HepG2 (cell line): Measurements from ENCODE around the gene KIF6. TPM values are rescaled to one million over a fixed set of nuclear protein-coding genes. Genes with fewer than 3 reads are reported as not detected.

ENCODE experiments used
- ATAC-seq: fragments of 200-7000 bp; cut with Tn5 transposase; 3 replicates; pipeline ENCODE4 v1.9.1; 2020; ENCODE audit warnings: mild to moderate bottlenecking, moderate library complexity
- BruUV-seq: library from RNA; stranded (reverse); fragments of 400-500 nt; replicated peaks from 2 replicates; lab custom pipeline; 2021; lab: Mats Ljungman, UMichigan
- CTCF ChIA-PET: fragments of 300-600 bp; formaldehyde crosslinking; extraction: SDS; loops from one replicate; lab custom pipeline; 2021; ENCODE audit warnings: low total read pairs, inconsistent platforms, low intra/inter-chr PET ratio; lab: Yijun Ruan, JAX
- POLR2A ChIA-PET: fragments of 350-600 bp; sonication (Branson Sonifier 250); formaldehyde crosslinking; loops from one replicate; lab custom pipeline; 2020; ENCODE audit warnings: antibody characterized with exemption, inconsistent platforms; lab: Yijun Ruan, JAX
- DNase-seq: peaks from one replicate; pipeline ENCODE4 v3.0.0-alpha.2; 2015; ENCODE audit warnings: low spot score
- FAIRE-seq: peaks from 3 replicates; lab custom pipeline; 2011; peaks lifted over from hg19 to GRCh38; lab: Jason Lieb, UNC
- H2AFZ ChIP-seq: one replicate; pipeline ENCODE4 v1.6.1; 2011; ENCODE audit warnings: low read length, inconsistent platforms
- H3K27ac ChIP-seq: fragments of 300-600 bp; 3 replicates; pipeline ENCODE4 v1.8.0; 2011; ENCODE audit warnings: mixed run types, mild to moderate bottlenecking, mixed read lengths, low read length, inconsistent platforms; ENCODE audit not compliant: insufficient read depth; ENCODE audit errors: extremely low read length
- H3K27me3 ChIP-seq, 2 experiments: fragments of 200-600 bp in 1 of 2; 2 replicates in 1 of 2; 3 replicates in 1 of 2; pipeline versions ENCODE4 v1.6.0 to v1.8.0; 2011; ENCODE audit warnings: low read length in 2 of 2, mild to moderate bottlenecking in 2 of 2, moderate library complexity in 2 of 2, inconsistent platforms in 1 of 2; ENCODE audit not compliant: insufficient read depth in 2 of 2, control insufficient read depth in 1 of 2
- H3K36me3 ChIP-seq, 2 experiments: fragments of 200-600 bp in 1 of 2; replicated peaks in 1 of 2; 2 replicates in 1 of 2; 3 replicates in 1 of 2; pipeline versions ENCODE4 v1.5.1 to v1.8.0; 2011; ENCODE audit warnings: low read length in 2 of 2, inconsistent platforms in 1 of 2; ENCODE audit not compliant: insufficient read depth in 2 of 2, control insufficient read depth in 1 of 2
- H3K4me1 ChIP-seq: 2 replicates; pipeline ENCODE4 v1.5.1; 2012; ENCODE audit warnings: low read length, inconsistent platforms; ENCODE audit not compliant: insufficient read depth
- H3K4me2 ChIP-seq: 2 replicates; pipeline ENCODE4 v1.6.0; 2011; ENCODE audit warnings: low read depth, low read length, inconsistent platforms
- H3K4me3 ChIP-seq, 3 experiments: fragments of 200-600 bp in 1 of 3; sonication (generic), shearing (Covaris generic) in 1 of 3; replicated peaks in 1 of 3; 2 replicates each; pipeline ENCODE4 v1.5.1; 2011 to 2016; ENCODE audit warnings: low read length in 3 of 3, inconsistent platforms in 2 of 3, low read depth in 2 of 3, mild to moderate bottlenecking in 2 of 3, control low read depth in 1 of 3, mixed read lengths in 1 of 3; ENCODE audit not compliant: insufficient read depth in 1 of 3
- H3K79me2 ChIP-seq: one replicate; pipeline ENCODE4 v1.6.1; 2011; ENCODE audit warnings: low read length, inconsistent platforms; ENCODE audit not compliant: insufficient read depth
- H3K9ac ChIP-seq: 2 replicates; pipeline ENCODE4 v1.6.0; 2011; ENCODE audit warnings: mild to moderate bottlenecking, low read depth, low read length, inconsistent platforms; ENCODE audit not compliant: insufficient read depth
- H3K9me3 ChIP-seq: 2 replicates; pipeline ENCODE4 v1.5.1; 2012; ENCODE audit warnings: mild to moderate bottlenecking, low read length
- H4K20me1 ChIP-seq: 2 replicates; pipeline ENCODE4 v1.6.0; 2011; ENCODE audit warnings: inconsistent platforms, mild to moderate bottlenecking, low read length, moderate library complexity; ENCODE audit not compliant: insufficient read depth
- CCAR2 ChIP-seq: fragments of 200-400 bp; formaldehyde crosslinking; optimal IDR thresholded peaks from 2 replicates; pipeline ENCODE3; 2018; ENCODE audit warnings: low read depth, mild to moderate bottlenecking, low read length, moderate library complexity
- CTCF ChIP-seq: sonication (generic); formaldehyde crosslinking; IDR thresholded peaks from 2 replicates; pipeline ENCODE4 v1.5.0; 2020; ENCODE audit warnings: mild to moderate bottlenecking, missing genetic modification reagents, moderate library complexity
- IKZF1 ChIP-seq: fragments of 450-650 bp; IDR thresholded peaks from 2 replicates; pipeline ENCODE4 v1.7.1; 2016
- KDM6A ChIP-seq: IDR thresholded peaks from 2 replicates; pipeline ENCODE4 v1.6.1; 2016; ENCODE audit warnings: low read depth
- NONO ChIP-seq, 2 experiments: fragments of 450-650 bp in 1 of 2; sonication (generic) in 1 of 2; formaldehyde crosslinking in 1 of 2; IDR thresholded peaks in 1 of 2; conservative IDR thresholded peaks in 1 of 2; 2 replicates each; pipeline versions ENCODE4 v1.6.1 to v1.8.0; 2017 to 2022; ENCODE audit warnings: mild to moderate bottlenecking in 1 of 2, missing genetic modification reagents in 1 of 2, moderate library complexity in 1 of 2
- PHF5A ChIP-seq: IDR thresholded peaks from one replicate; pipeline ENCODE4 v1.6.1; 2018; ENCODE audit warnings: low read depth, missing genetic modification reagents; ENCODE audit not compliant: unreplicated experiment
- RORA ChIP-seq: sonication (generic); formaldehyde crosslinking; IDR thresholded peaks from 2 replicates; pipeline ENCODE4 v1.5.0; 2020; ENCODE audit warnings: mild to moderate bottlenecking, missing genetic modification reagents, moderate library complexity
- TCF7L2 ChIP-seq: IDR thresholded peaks from 2 replicates; pipeline ENCODE4 v1.6.1; 2011; ENCODE audit warnings: mild to moderate bottlenecking, low read depth, low read length, moderate library complexity
- TIGD3 ChIP-seq: sonication (generic); formaldehyde crosslinking; IDR thresholded peaks from 2 replicates; pipeline ENCODE4 v1.5.1; 2020; ENCODE audit warnings: mild to moderate bottlenecking, missing genetic modification reagents, borderline replicate concordance
- TRIM22 ChIP-seq: fragments of 450-650 bp; IDR thresholded peaks from 2 replicates; pipeline ENCODE4 v1.6.1; 2017
- XRCC5 ChIP-seq: fragments of 200-400 bp; formaldehyde crosslinking; optimal IDR thresholded peaks from 2 replicates; pipeline ENCODE3; 2017; ENCODE audit warnings: mild to moderate bottlenecking, low read length
- YEATS4 ChIP-seq: sonication (generic); formaldehyde crosslinking; IDR thresholded peaks from 2 replicates; pipeline ENCODE4 v1.4.0; 2020; ENCODE audit warnings: missing genetic modification reagents, borderline replicate concordance
- ZNF280B ChIP-seq: sonication (generic); formaldehyde crosslinking; IDR thresholded peaks from 2 replicates; pipeline ENCODE4 v1.5.0; 2020; ENCODE audit warnings: missing genetic modification reagents, mild to moderate bottlenecking, borderline replicate concordance
- ZNF350 ChIP-seq: sonication (generic); formaldehyde crosslinking; IDR thresholded peaks from 2 replicates; pipeline ENCODE4 v1.4.0; 2020; ENCODE audit warnings: mild to moderate bottlenecking, low read depth, missing genetic modification reagents, borderline replicate concordance
- ZNF383 ChIP-seq: sonication (generic); formaldehyde crosslinking; IDR thresholded peaks from 2 replicates; pipeline ENCODE4 v1.4.0; 2020; ENCODE audit warnings: missing genetic modification reagents, mild to moderate bottlenecking, borderline replicate concordance
- ZNF576 ChIP-seq: sonication (generic); formaldehyde crosslinking; IDR thresholded peaks from 2 replicates; pipeline ENCODE4 v1.4.0; 2020; ENCODE audit warnings: mild to moderate bottlenecking, missing genetic modification reagents
- ZNF629 ChIP-seq: sonication (generic); formaldehyde crosslinking; conservative IDR thresholded peaks from 2 replicates; pipeline ENCODE4 v1.5.0; 2020; ENCODE audit warnings: missing genetic modification reagents
- WGBS: methylation state at CpG from one replicate; pipeline ENCODE4 v1.1.6; 2017; ENCODE audit warnings: low lambda C conversion rate; 5-methylcytosine and 5-hydroxymethylcytosine counted together
- in situ Hi-C: cut with HindIII; loops from 2 replicates; pipeline ENCODE4 v1.10.0; 2017; ENCODE audit warnings: low pct_unique_long_range_greater_than_20kb; ENCODE audit not compliant: extremely low pct_ligation_motif_present
- intact Hi-C: fragments of 100-400 bp; cut with micrococcal nuclease; formaldehyde crosslinking; loops from one replicate; pipeline ENCODE4 v1.10.0; 2022; ENCODE audit not compliant: unreplicated experiment
- polyA plus RNA-seq, 8 experiments: library from polyadenylated mRNA; depleted of rRNA in 3 of 8; stranded (reverse) in 7 of 8; unstranded in 1 of 8; fragments of >200 nt; fragmentation: Illumina TruSeq in 4 of 8; extraction: Trizol in 4 of 8; gene quantifications; 2 replicates each; pipeline versions ENCODE4 v1.2.1 to v1.2.3, GENCODE V29; 2011 to 2016; ENCODE audit warnings: low read depth in 4 of 8, missing spikeins in 1 of 8, mixed read lengths in 1 of 8; ENCODE audit not compliant: insufficient read depth in 1 of 8
- total RNA-seq, 5 experiments: library from RNA; depleted of rRNA; stranded (reverse); fragments of >200 nt; fragmentation: Illumina TruSeq; extraction: Trizol; gene quantifications; 2 replicates each; pipeline ENCODE4 v1.2.3, GENCODE V29; 2016; ENCODE audit warnings: low read depth in 1 of 5

The KIF6 gene
- total and polyA plus RNA-seq, 2 of the 13 experiments (the other 11 are each of a cell fraction or from before 2014, with no cell fraction given): 0.04 to 0.27 TPM

- TF ChIP-seq RORA (CRISPR knock-in tag): no peak
Measured at GRCh38 chr6:39302011-39302410, 423.2 kb downstream of the KIF6 start (continued).

- ChIA-PET CTCF (interaction anchor here (4.1 kb wide), 1 partner anchor 135 kb away, joined by 76 read pairs; no protein-coding TSS in a partner anchor), POLR2A (no interaction called here)
- no peak for TF ChIP-seq TCF7L2
- TF ChIP-seq XRCC5: peak; percentile 27
- no peak for TF ChIP-seq KDM6A (CRISPR knock-in tag)
- no peak for TF ChIP-seq IKZF1
- no peak for TF ChIP-seq TRIM22
- TF ChIP-seq PHF5A: no peak
- peak; percentile 90 for TF ChIP-seq ZNF629 (CRISPR knock-in tag)
- peak; percentile 43; the same call in 1 of the 2 replicates for TF ChIP-seq CTCF
- no peak for TF ChIP-seq TIGD3 (CRISPR knock-in tag)
- TF ChIP-seq ZNF576 (CRISPR knock-in tag): no peak
- TF ChIP-seq ZNF280B: no peak
- TF ChIP-seq CCAR2: no peak
- no peak for TF ChIP-seq ZNF383 (CRISPR knock-in tag)
- TF ChIP-seq YEATS4 (CRISPR knock-in tag): no peak
- TF ChIP-seq ZNF350 (CRISPR knock-in tag): no peak
- TF ChIP-seq NONO (IDR thresholded peaks at IDR 0.05): no peak
- TF ChIP-seq NONO (CRISPR knock-in tag; conservative IDR thresholded peaks at IDR 0.05): no peak
Measured at GRCh38 chr6:39301606-39302005, 423.6 kb downstream of the KIF6 start.

More at GRCh38 chr6:39301606-39302005, 423.6 kb downstream of the KIF6 start:
- FAIRE-seq (no peak), DNase-seq (peak; percentile 18), ATAC-seq (peak; percentile 31; the same call in 1 of the 3 replicates)
- peaks cover 14% of the 10 kb centered on the region for H3K4me1 ChIP-seq
- H3K4me3 ChIP-seq: no peak overlapping the region
- no peaks in the 10 kb centered on the region for H3K79me2 ChIP-seq
- H3K9ac ChIP-seq: no peak overlapping the region
- WGBS: 24% methylated on average over 7 of the region's 7 CpGs
- no peaks in the 10 kb centered on the region for H4K20me1 ChIP-seq
- H3K27me3 ChIP-seq: peaks cover 0 to 9% of the 10 kb centered on the region in 2 experiments; a peak in 1 of 5 replicates
- intact Hi-C loops (loop anchor here (5.0 kb wide), 1 partner anchor 304 kb away; no protein-coding TSS in a partner anchor), in situ Hi-C loops (loop anchor here (5.0 to 10.0 kb wide), 2 partner anchors 134 to 297 kb away; no protein-coding TSS in a partner anchor)
- H3K27ac ChIP-seq: no peak overlapping the region
- H2AFZ ChIP-seq: no peak overlapping the region
- BruUV-seq: no TSS peak
- H3K4me2 ChIP-seq: no peak overlapping the region
- no peaks in the 10 kb centered on the region for H3K36me3 ChIP-seq
- H3K9me3 ChIP-seq: no peaks in the 10 kb centered on the region
